Measurements from ENCODE around the gene SCN5A.

Gene SCN5A

DNA sequence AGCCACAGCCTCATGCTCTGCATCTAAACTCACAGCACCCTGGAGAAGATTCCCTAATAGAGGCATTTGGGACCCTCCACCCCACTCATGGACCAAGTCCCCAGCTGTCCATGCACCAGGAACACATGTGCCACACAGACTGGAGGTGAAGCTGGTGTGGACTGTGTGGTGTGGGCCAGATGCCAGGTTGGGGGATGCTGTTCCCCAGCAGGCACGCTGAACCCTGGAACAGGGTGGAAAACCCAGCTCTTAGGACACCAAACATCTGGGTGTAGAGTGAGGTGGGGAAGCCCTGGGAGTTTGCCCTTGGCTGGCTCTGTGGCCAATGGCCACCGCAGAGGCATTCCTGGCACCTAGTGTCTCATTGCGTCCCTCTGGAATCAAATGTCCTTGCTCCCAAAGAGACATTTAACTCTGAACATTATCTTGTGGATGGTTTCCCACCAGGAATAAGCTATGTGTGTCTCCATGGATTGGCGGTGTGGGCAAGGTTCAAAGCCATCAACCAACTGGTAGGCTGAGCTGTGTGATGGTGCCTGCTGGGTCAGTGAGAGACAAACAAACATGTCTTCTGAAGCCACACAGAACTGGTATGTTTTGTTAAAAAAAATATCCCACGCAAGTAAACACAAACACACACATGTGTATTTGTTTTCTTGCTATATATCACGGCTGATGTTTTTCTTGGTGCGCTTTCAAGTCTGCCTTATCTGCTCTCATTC lies 88.3 kb downstream of the SCN5A start:
- Histone ChIP-seq H3K4me3 (ENCODE audit: low read depth, low read length) (no peak overlapping the region), H3K36me3 (no peaks in the 10 kb centered on the region), H3K9me3 (no peaks in the 10 kb centered on the region), H3K4me1 (no peaks in the 10 kb centered on the region), H3K27me3 (no peaks in the 10 kb centered on the region)
- no peak for DNase-seq
- TF ChIP-seq, protein P1, sequence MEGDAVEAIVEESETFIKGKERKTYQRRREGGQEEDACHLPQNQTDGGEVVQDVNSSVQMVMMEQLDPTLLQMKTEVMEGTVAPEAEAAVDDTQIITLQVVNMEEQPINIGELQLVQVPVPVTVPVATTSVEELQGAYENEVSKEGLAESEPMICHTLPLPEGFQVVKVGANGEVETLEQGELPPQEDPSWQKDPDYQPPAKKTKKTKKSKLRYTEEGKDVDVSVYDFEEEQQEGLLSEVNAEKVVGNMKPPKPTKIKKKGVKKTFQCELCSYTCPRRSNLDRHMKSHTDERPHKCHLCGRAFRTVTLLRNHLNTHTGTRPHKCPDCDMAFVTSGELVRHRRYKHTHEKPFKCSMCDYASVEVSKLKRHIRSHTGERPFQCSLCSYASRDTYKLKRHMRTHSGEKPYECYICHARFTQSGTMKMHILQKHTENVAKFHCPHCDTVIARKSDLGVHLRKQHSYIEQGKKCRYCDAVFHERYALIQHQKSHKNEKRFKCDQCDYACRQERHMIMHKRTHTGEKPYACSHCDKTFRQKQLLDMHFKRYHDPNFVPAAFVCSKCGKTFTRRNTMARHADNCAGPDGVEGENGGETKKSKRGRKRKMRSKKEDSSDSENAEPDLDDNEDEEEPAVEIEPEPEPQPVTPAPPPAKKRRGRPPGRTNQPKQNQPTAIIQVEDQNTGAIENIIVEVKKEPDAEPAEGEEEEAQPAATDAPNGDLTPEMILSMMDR (IDR thresholded peaks at IDR 0.05; ENCODE audit: low read depth, low read length), result no peak

DNA sequence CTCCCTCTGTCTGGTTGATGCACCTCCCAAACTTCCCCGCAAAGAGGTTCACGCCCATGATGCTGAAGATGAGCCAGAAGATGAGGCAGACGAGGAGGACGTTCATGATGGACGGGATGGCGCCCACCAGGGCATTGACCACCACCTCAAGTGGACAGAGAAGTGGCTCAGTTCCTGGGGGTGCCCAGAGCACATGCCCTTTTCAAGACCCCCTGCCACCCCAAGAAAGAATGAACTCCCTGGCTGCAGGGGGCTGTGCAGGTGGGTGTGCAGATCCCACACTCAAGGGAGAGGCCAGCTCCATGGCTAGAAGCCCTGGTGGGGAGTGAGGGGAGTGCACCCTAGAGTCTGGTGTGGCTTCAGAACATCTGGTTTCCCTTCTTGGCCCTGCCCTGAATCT lies 89.2 kb downstream of the SCN5A start:
- Histone ChIP-seq H3K36me3 (no peaks in the 10 kb centered on the region), H3K9me3 (no peaks in the 10 kb centered on the region), H3K4me1 (no peaks in the 10 kb centered on the region), H3K4me3 (ENCODE audit: low read depth, low read length) (no peak overlapping the region), H3K27me3 (no peaks in the 10 kb centered on the region)
- DNase-seq, result no peak
- TF ChIP-seq, protein P1 (IDR thresholded peaks at IDR 0.05; ENCODE audit: low read depth, low read length), result no peak

DNA sequence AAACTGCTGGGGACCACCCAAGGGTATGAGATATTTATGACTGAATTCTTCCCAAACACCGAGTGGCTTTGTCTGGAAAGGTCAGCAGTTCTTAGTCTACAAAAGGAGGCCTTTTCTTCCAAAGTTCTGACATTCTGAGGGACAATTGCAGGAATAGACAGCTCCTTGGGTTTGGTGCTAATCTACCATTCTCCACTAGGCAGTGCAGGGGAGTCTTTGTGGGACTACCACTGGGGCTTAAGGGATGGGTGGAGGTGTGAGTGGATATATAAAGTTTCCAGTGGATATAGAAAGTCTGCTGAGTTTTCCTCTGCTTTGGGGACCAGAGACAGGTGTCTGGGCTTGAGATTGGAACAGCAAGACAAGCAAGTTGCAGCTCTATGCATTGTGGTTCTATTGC lies 90.6 kb downstream of the SCN5A start:
- TF ChIP-seq, protein P1 (IDR thresholded peaks at IDR 0.05; ENCODE audit: low read depth, low read length), result no peak
- Histone ChIP-seq H3K4me1 (no peaks in the 10 kb centered on the region), H3K4me3 (ENCODE audit: low read depth, low read length) (no peak overlapping the region), H3K9me3 (no peaks in the 10 kb centered on the region), H3K36me3 (no peaks in the 10 kb centered on the region), H3K27me3 (no peaks in the 10 kb centered on the region)
- no peak for DNase-seq

DNA sequence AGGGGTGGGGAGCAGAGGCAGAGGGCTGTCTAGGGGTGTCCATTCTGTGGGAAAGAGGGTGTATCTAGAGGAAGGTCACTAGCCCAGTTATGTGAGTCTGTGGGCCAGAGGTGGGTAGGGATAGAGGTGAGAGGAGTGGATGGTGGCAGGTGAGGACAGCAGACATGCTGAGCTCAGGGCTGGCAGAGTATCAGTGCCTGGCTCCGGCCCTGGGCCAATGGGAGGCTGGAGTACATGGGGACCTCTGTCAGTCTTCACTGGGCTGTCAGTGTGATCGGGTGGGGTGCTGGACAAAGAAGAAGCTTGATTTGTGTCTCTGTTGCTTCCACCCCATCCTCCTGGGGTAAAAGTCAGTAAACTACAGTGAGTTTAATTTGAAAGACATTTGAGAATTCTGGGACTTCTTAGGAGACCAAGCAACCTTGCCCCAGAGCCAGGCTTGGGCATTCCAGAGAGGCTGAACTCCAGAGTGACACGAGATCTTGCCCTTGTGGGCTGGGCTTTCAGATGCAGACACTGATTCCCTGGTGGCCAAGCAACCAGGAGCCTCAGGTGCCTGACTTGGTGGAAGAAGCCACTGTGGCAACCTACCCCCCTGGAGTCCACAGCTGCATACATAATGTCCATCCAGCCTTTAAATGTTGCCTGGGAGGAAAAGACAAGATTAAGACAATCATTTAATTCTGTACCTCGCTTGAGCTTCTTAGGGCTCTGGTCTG lies 92.7 kb downstream of the SCN5A start:
- H3K9me3 ChIP-seq, result no peaks in the 10 kb centered on the region
- H3K36me3 ChIP-seq, result no peaks in the 10 kb centered on the region
- H3K27me3 ChIP-seq, result no peaks in the 10 kb centered on the region
- no peak overlapping the region for H3K4me3 ChIP-seq (ENCODE audit: low read depth, low read length)
- TF ChIP-seq, protein P1 (IDR thresholded peaks at IDR 0.05; ENCODE audit: low read depth, low read length), result no peak
- DNase-seq, result no peak
- no peaks in the 10 kb centered on the region for H3K4me1 ChIP-seq

DNA sequence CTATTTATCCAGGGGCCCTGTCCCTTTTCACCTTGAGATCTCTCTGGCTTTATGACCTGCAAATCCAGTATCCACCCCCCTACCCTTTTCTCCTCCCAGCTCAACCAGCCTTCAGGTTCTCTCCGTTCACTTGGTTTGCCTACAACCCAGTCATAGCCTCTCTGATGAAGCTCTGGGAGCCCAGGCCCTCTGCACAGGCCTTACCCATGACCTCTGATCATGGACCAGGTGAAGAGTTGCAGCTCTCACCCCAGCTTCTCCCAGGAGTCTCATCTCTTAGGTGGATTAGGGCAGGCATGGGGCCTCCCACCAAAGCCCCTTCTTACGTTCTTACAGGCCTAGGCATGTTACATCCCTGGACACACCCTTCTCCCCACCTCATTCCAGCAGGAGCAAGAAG lies 93.6 kb downstream of the SCN5A start:
- Histone ChIP-seq H3K27me3 (no peaks in the 10 kb centered on the region), H3K4me3 (ENCODE audit: low read depth, low read length) (no peak overlapping the region), H3K36me3 (no peaks in the 10 kb centered on the region), H3K4me1 (no peaks in the 10 kb centered on the region), H3K9me3 (no peaks in the 10 kb centered on the region)
- TF ChIP-seq, protein P1 (IDR thresholded peaks at IDR 0.05; ENCODE audit: low read depth, low read length), result no peak
- DNase-seq, result no peak
